Neural cell (in vitro differentiated cells): Measurements from ENCODE around the gene S100A11. TPM values are rescaled to one million over a fixed set of nuclear protein-coding genes. Genes with fewer than 3 reads are reported as not detected.

ENCODE experiments used
- H2AFZ ChIP-seq: fragments of 200-600, 300-800 bp; sonication (generic), shearing (Covaris generic); 2 replicates; pipeline ENCODE4 v1.6.0; 2014; ENCODE audit warnings: low read depth, mild to moderate bottlenecking, antibody characterized with exemption, low read length, moderate library complexity
- H3F3A ChIP-seq: fragments of 200-600 bp; shearing (Covaris generic); 2 replicates; pipeline ENCODE4 v1.6.1; 2016; ENCODE audit warnings: mild to moderate bottlenecking, moderate library complexity, mixed read lengths, antibody characterized with exemption, low read length; ENCODE audit not compliant: insufficient read depth, poor library complexity, severe bottlenecking
- H3K27ac ChIP-seq: fragments of 200-600, 300-800 bp; sonication (generic), shearing (Covaris generic); 2 replicates; pipeline ENCODE4 v1.5.1; 2014; ENCODE audit warnings: mild to moderate bottlenecking, low read length, moderate library complexity
- H3K27me3 ChIP-seq: fragments of 300-800, 200-600 bp; sonication (generic), shearing (Covaris generic); 2 replicates; pipeline ENCODE4 v1.6.0; 2014; ENCODE audit warnings: mild to moderate bottlenecking, low read depth, low read length, moderate library complexity; ENCODE audit not compliant: insufficient read depth
- H3K36me3 ChIP-seq: fragments of 300-800, 200-600 bp; sonication (generic), shearing (Covaris generic); 2 replicates; pipeline ENCODE4 v1.5.1; 2014; ENCODE audit warnings: mild to moderate bottlenecking, antibody characterized with exemption, low read length, moderate library complexity; ENCODE audit not compliant: insufficient read depth
- H3K4me2 ChIP-seq: fragments of 300-800, 200-600 bp; sonication (generic), shearing (Covaris generic); 2 replicates; pipeline ENCODE4 v1.6.0; 2014; ENCODE audit warnings: mild to moderate bottlenecking, low read length
- H3K4me3 ChIP-seq: fragments of 300-800, 200-600 bp; sonication (generic), shearing (Covaris generic); 2 replicates; pipeline ENCODE4 v1.5.1; 2014; ENCODE audit warnings: mild to moderate bottlenecking, low read length, moderate library complexity
- H3K79me2 ChIP-seq: fragments of 200-600 bp; shearing (Covaris generic); replicated peaks from 2 replicates; pipeline ENCODE4 v1.6.0; 2014; ENCODE audit warnings: mild to moderate bottlenecking, low read length, moderate library complexity; ENCODE audit not compliant: insufficient read depth
- H3K9ac ChIP-seq: fragments of 300-800, 200-600 bp; sonication (generic), shearing (Covaris generic); 2 replicates; pipeline ENCODE4 v1.6.1; 2016; ENCODE audit warnings: mild to moderate bottlenecking, low read length, mixed read lengths
- H3K9me2 ChIP-seq: fragments of 200-600 bp; shearing (Covaris generic); 2 replicates; pipeline ENCODE4 v1.6.1; 2016; ENCODE audit warnings: mild to moderate bottlenecking, low read length, mixed read lengths; ENCODE audit not compliant: insufficient read depth
- H3K9me3 ChIP-seq: fragments of 200-600, 300-800 bp; sonication (generic), shearing (Covaris generic); 2 replicates; pipeline ENCODE4 v1.6.1; 2016; ENCODE audit warnings: mild to moderate bottlenecking, mixed run types, low read length, moderate library complexity, mixed read lengths
- H4K20me1 ChIP-seq: fragments of 200-600 bp; shearing (Covaris generic); 2 replicates; pipeline ENCODE4 v1.6.1; 2016; ENCODE audit warnings: mild to moderate bottlenecking, mixed run types; ENCODE audit not compliant: insufficient read depth
- EP300 ChIP-seq: fragments of 450-650 bp; conservative IDR thresholded peaks from 2 replicates; pipeline ENCODE4 v1.6.1; 2014; ENCODE audit warnings: antibody characterized with exemption, mild to moderate bottlenecking, moderate library complexity; ENCODE audit not compliant: poor library complexity, severe bottlenecking
- EZH2 ChIP-seq: fragments of 200-600, 300-800 bp; shearing (Covaris generic), sonication (generic); IDR thresholded peaks from 2 replicates; pipeline ENCODE4 v1.6.1; 2014; ENCODE audit warnings: antibody characterized with exemption, low read length, borderline replicate concordance, mild to moderate bottlenecking; ENCODE audit not compliant: insufficient read depth, poor library complexity, severe bottlenecking
- MXI1 ChIP-seq: fragments of 450-650 bp; conservative IDR thresholded peaks from 2 replicates; pipeline ENCODE4 v1.6.1; 2014; ENCODE audit warnings: antibody characterized with exemption, mild to moderate bottlenecking; ENCODE audit not compliant: poor library complexity, severe bottlenecking
- POLR2AphosphoS5 ChIP-seq: IDR thresholded peaks from 2 replicates; pipeline ENCODE4 v1.6.1; 2012
- RAD21 ChIP-seq: fragments of 450-650 bp; conservative IDR thresholded peaks from 2 replicates; pipeline ENCODE4 v1.6.1; 2014; ENCODE audit warnings: antibody characterized with exemption, mild to moderate bottlenecking, moderate library complexity
- SMC3 ChIP-seq: fragments of 450-650 bp; conservative IDR thresholded peaks from 2 replicates; pipeline ENCODE4 v1.6.1; 2014; ENCODE audit warnings: antibody characterized with exemption, mild to moderate bottlenecking, moderate library complexity; ENCODE audit not compliant: poor library complexity
- TAF1 ChIP-seq: IDR thresholded peaks from 2 replicates; pipeline ENCODE4 v1.6.1; 2012; ENCODE audit warnings: low read depth
- polyA plus RNA-seq: library from polyadenylated mRNA; depleted of rRNA; stranded (reverse); fragments of >200 nt; gene quantifications from 2 replicates; pipeline ENCODE4 v1.2.3, GENCODE V29; 2014
- TF ChIP-seq, protein P1 (sequence below): fragments of 450-650 bp; IDR thresholded peaks from 2 replicates; pipeline ENCODE4 v1.5.1; 2014; ENCODE audit warnings: antibody characterized with exemption, mild to moderate bottlenecking, moderate library complexity; ENCODE audit not compliant: poor library complexity, severe bottlenecking
- TF ChIP-seq, protein P2 (sequence below): IDR thresholded peaks from 2 replicates; pipeline ENCODE4 v1.6.1; 2012; ENCODE audit warnings: borderline replicate concordance

S100A11 gene
- polyA plus RNA-seq, 1 donor from 2014 or later: not detected

DNA sequence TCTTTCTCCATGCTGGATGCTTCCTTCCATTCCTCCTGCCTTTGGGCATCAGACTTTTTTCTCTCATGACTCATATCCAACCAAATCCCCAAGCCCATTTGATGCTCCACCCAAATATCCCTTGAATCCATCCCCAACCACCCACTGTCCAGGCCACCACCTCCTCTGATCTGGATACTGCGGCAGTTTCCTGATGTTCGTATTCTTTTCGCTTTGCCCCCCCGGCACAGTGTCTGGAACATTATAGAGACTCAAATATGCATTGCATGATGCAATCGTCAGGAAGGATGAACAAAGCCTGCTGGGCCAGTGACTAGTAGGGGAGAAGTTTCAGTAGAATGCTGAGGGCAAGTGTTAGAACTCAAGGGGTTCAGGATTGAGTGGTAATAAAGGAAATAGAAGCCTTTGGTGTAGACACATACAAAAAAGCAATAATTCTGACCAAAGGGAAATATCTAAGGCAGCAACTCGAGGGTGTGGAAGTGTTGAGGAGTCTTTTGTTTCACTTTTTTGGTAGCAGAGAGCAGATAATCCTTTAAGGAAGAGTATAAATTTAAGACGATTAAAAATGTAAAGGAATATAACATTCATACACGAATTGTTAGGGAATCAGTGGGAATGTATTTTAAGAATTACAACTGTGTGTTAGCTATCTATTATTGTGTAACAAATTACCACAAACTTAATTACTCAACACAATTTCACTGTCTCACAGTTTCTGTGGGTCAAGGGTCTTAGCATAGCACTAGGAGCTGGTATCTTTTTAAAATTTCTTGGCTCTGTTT, 7.5 kb downstream of the S100A11 start:
- Histone ChIP-seq H3K9me3 (no peaks in the 10 kb centered on the region), H3K4me2 (no peak overlapping the region), H2AFZ (no peak overlapping the region), H3K9me2 (no peaks in the 10 kb centered on the region), H3F3A (no peaks in the 10 kb centered on the region), H3K4me3 (no peak overlapping the region), H3K36me3 (no peaks in the 10 kb centered on the region), H4K20me1 (no peaks in the 10 kb centered on the region), H3K9ac (no peak overlapping the region), H3K27ac (no peak overlapping the region), H3K79me2 (no peaks in the 10 kb centered on the region), H3K27me3 (peaks cover 2% of the 10 kb centered on the region)
- TF ChIP-seq POLR2AphosphoS5: no peak
- no peak for TF ChIP-seq EZH2
- no peak for TF ChIP-seq EP300
- TF ChIP-seq MXI1: no peak
- TF ChIP-seq, protein P1, sequence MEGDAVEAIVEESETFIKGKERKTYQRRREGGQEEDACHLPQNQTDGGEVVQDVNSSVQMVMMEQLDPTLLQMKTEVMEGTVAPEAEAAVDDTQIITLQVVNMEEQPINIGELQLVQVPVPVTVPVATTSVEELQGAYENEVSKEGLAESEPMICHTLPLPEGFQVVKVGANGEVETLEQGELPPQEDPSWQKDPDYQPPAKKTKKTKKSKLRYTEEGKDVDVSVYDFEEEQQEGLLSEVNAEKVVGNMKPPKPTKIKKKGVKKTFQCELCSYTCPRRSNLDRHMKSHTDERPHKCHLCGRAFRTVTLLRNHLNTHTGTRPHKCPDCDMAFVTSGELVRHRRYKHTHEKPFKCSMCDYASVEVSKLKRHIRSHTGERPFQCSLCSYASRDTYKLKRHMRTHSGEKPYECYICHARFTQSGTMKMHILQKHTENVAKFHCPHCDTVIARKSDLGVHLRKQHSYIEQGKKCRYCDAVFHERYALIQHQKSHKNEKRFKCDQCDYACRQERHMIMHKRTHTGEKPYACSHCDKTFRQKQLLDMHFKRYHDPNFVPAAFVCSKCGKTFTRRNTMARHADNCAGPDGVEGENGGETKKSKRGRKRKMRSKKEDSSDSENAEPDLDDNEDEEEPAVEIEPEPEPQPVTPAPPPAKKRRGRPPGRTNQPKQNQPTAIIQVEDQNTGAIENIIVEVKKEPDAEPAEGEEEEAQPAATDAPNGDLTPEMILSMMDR: no peak
- TF ChIP-seq, protein P2, sequence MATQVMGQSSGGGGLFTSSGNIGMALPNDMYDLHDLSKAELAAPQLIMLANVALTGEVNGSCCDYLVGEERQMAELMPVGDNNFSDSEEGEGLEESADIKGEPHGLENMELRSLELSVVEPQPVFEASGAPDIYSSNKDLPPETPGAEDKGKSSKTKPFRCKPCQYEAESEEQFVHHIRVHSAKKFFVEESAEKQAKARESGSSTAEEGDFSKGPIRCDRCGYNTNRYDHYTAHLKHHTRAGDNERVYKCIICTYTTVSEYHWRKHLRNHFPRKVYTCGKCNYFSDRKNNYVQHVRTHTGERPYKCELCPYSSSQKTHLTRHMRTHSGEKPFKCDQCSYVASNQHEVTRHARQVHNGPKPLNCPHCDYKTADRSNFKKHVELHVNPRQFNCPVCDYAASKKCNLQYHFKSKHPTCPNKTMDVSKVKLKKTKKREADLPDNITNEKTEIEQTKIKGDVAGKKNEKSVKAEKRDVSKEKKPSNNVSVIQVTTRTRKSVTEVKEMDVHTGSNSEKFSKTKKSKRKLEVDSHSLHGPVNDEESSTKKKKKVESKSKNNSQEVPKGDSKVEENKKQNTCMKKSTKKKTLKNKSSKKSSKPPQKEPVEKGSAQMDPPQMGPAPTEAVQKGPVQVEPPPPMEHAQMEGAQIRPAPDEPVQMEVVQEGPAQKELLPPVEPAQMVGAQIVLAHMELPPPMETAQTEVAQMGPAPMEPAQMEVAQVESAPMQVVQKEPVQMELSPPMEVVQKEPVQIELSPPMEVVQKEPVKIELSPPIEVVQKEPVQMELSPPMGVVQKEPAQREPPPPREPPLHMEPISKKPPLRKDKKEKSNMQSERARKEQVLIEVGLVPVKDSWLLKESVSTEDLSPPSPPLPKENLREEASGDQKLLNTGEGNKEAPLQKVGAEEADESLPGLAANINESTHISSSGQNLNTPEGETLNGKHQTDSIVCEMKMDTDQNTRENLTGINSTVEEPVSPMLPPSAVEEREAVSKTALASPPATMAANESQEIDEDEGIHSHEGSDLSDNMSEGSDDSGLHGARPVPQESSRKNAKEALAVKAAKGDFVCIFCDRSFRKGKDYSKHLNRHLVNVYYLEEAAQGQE: no peak
- no peak for TF ChIP-seq RAD21
- no peak for TF ChIP-seq SMC3
- no peak for TF ChIP-seq TAF1

DNA sequence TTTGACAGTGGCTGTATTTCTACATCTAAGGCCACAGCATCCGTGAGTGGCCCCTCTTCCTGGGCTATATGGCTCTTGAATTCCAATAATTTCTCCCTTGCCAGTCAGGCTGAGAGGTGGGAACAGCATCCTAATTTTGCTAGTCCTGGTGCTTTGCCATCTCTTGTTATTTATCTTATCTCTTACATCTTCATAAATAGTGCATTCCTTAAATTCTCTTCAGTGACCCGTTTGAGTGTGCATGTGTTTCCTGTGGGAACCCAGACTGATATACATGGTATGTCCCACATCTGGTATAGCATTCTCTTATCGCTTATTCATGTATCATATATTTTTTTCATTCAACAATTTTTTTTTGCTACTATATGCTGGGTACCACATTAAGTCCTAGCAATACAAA, 9.9 kb downstream of the S100A11 start:
- H3K27ac ChIP-seq: no peak overlapping the region
- H3K9me2 ChIP-seq: no peaks in the 10 kb centered on the region
- no peak overlapping the region for H3K4me2 ChIP-seq
- H3K9me3 ChIP-seq: no peaks in the 10 kb centered on the region
- H2AFZ ChIP-seq: no peak overlapping the region
- H4K20me1 ChIP-seq: no peaks in the 10 kb centered on the region
- no peak overlapping the region for H3K9ac ChIP-seq
- H3F3A ChIP-seq: no peaks in the 10 kb centered on the region
- no peak overlapping the region for H3K4me3 ChIP-seq
- H3K27me3 ChIP-seq: no peaks in the 10 kb centered on the region
- no peaks in the 10 kb centered on the region for H3K36me3 ChIP-seq
- TF ChIP-seq MXI1: no peak
- TF ChIP-seq SMC3: no peak
- TF ChIP-seq EP300: no peak
- TF ChIP-seq RAD21: no peak
- TF ChIP-seq POLR2AphosphoS5: no peak
- TF ChIP-seq, protein P1: no peak
- no peak for TF ChIP-seq TAF1
- TF ChIP-seq, protein P2: no peak
- no peak for TF ChIP-seq EZH2
- no peaks in the 10 kb centered on the region for H3K79me2 ChIP-seq
